ENCODE results near the gene BTK.
"Not testable (repeated sequence)": the region's sequence is repeated elsewhere in the genome, so short reads cannot be mapped to it uniquely, and the experiment has no call there.

The BTK gene

DNA sequence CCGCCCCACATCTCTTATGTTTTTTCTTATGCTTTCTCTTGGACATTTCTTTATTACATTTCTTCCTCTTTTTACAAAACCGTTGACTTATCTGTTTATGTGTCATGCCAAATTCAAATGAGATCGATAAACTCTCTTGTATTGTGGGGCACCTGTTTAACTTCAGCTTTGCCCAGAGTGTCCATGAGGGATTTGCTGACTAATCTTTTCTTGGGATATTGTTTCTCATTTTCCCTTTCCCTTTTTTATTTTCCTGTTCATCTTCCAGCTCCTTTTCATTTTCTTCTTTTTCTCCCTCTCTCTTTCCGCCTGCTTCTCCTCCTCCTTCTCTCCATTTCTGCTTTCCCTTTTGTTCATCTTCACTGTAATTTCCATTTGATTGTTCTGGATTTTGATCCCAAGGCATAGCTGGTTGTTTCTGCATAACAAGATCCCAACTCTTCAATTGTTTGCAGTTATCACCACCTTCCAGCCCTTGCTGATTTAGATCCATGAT is 48.2 kb downstream of the BTK start:
- no peak for DNase-seq (ENCODE audit: low read depth)

DNA sequence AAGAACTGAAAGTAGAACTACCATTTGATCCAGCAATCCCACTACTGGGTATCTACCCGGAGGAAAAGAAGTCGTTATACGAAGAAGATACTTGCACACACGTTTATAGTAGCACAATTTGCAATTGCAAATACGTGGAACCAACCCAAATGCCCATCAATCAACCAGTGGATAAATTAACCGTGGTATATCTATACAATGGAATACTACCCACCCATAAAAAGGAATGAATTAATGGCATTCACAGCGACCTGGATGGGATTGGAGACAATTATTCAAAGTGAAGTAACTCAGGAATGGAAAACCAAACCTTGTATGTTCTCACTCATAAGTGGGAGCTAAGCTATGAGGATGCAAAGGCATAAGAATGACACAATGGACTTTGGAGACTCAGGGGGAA is 51.7 kb downstream of the BTK start:
- DNase-seq (ENCODE audit: low read depth) = not testable (repeated sequence)

DNA sequence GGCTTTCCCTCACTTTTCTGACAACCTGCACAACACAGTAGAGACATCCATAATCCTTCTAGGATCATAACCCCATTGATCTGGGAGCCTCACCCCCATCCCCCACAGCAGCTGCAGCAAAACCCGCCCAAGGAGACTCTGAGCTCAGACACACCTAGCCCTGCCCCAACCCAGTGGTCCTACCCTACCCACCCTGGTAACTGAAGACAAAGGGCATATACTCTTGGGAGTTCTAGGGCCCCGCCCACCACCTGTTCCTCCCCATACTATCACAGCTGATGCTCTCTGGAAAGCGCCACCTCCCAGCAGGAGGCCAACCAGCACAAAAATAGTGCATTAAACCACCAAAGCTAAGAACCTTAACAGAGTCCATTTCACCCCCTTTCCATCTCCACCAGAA is 59.4 kb downstream of the BTK start:
- not testable (repeated sequence) for DNase-seq (ENCODE audit: low read depth)

DNA sequence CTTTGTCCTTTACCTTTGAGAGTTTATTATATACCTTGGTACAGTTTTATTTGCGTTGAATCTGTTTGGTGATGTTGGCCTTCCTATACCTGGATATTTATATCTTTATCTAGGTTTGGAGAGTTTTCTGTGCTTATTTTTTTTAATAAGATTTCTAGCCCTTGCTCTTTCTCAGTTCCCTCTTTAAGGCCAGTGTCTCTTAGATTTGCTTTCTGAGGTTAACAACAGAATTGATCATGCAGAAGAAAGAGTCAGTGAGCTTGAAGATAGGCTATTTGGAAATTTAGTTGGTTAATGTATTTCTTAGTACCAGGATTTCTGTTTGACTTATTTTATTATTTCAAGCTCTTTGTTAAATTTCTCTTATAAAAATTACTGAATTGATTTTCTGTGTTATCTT is 82.2 kb downstream of the BTK start:
- no peak for DNase-seq (ENCODE audit: low read depth)

Measured in activated T-cell treated with anti-CD3 and anti-CD28 coated beads for 1 hour (primary cell).